Right atrium auricular region (tissue), 2 donors: Measurements from ENCODE around the gene APOBEC2. TPM values are rescaled to one million over a fixed set of nuclear protein-coding genes. Genes with fewer than 3 reads are reported as not detected.
A peak's percentile ranks its signal among the peaks of the same experiment; 100 is the strongest.

Experiments used
- DNase-seq: peaks from one replicate; pipeline ENCODE4 v3.0.0-alpha.2; 2019; ENCODE audit warnings: low spot score
- H3K27ac ChIP-seq, 2 donors: fragments of 200-600 bp; sonication (generic); 1 replicate in 1 of 2; 2 replicates in 1 of 2; pipeline ENCODE4 v1.5.1; 2016 to 2019
- H3K27me3 ChIP-seq, 2 donors: fragments of 200-600 bp; sonication (generic); one replicate each; pipeline versions ENCODE4 v1.5.1 to v1.6.0; 2017 to 2019
- H3K36me3 ChIP-seq: fragments of 200-600 bp; sonication (generic); one replicate; pipeline ENCODE4 v1.5.1; 2016
- H3K4me1 ChIP-seq, 2 donors: fragments of 200-600 bp; sonication (generic); one replicate each; pipeline versions ENCODE4 v1.5.1 to v1.6.0; 2017 to 2019
- H3K4me3 ChIP-seq, 2 donors: fragments of 200-600 bp; sonication (generic); 1 replicate in 1 of 2; 2 replicates in 1 of 2; pipeline ENCODE4 v1.5.1; 2017 to 2019; ENCODE audit warnings: mild to moderate bottlenecking in 1 of 2, moderate library complexity in 1 of 2
- H3K9me3 ChIP-seq, 2 donors: fragments of 200-600 bp; sonication (generic); one replicate each; pipeline ENCODE4 v1.5.1; 2019
- total RNA-seq, 2 donors: library from RNA; depleted of rRNA; stranded (reverse); fragments of >200 nt; gene quantifications; one replicate each; pipeline ENCODE4 v1.1.0, GENCODE V29; 2016
- TF ChIP-seq, protein P1 (sequence below), 2 donors: fragments of 200-600 bp; sonication (generic); IDR thresholded peaks; one replicate each; pipeline ENCODE4 v1.5.1; 2019; ENCODE audit warnings: antibody characterized with exemption in 2 of 2

Gene APOBEC2
- total RNA-seq, 2 donors from 2014 or later, result 130 to 245 TPM

DNA sequence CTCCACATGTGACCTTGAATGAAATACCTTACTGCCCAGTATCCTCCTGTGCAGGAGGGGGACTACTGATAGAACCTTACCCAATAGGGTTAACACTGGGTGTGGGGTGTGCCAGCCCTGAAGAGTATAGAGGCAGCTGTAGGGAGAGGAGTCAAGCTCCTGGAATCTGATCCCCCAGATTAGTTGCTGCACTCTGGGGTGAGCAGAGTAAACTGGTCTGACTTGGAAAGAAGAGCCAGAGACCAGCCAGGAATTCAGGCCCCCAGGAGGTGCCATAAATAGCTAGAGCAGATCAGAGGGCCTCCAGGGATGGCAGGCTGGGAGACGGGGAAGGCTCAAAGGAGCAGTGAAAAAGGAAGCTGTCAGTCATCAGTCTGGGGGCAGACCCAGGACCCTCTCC, 3.5 kb upstream of the APOBEC2 start:
- Histone ChIP-seq H3K9me3 (no peaks in the 10 kb centered on the region), H3K4me3 (no peak overlapping the region), H3K36me3 (no peaks in the 10 kb centered on the region), H3K27ac (peak overlapping the region; percentile 48 to 69), H3K4me1 (peaks cover 0 to 53% of the 10 kb centered on the region in 2 donors), H3K27me3 (no peaks in the 10 kb centered on the region)
- TF ChIP-seq, protein P1, sequence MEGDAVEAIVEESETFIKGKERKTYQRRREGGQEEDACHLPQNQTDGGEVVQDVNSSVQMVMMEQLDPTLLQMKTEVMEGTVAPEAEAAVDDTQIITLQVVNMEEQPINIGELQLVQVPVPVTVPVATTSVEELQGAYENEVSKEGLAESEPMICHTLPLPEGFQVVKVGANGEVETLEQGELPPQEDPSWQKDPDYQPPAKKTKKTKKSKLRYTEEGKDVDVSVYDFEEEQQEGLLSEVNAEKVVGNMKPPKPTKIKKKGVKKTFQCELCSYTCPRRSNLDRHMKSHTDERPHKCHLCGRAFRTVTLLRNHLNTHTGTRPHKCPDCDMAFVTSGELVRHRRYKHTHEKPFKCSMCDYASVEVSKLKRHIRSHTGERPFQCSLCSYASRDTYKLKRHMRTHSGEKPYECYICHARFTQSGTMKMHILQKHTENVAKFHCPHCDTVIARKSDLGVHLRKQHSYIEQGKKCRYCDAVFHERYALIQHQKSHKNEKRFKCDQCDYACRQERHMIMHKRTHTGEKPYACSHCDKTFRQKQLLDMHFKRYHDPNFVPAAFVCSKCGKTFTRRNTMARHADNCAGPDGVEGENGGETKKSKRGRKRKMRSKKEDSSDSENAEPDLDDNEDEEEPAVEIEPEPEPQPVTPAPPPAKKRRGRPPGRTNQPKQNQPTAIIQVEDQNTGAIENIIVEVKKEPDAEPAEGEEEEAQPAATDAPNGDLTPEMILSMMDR (IDR thresholded peaks at IDR 0.05), result no peak
- DNase-seq, result no peak

DNA sequence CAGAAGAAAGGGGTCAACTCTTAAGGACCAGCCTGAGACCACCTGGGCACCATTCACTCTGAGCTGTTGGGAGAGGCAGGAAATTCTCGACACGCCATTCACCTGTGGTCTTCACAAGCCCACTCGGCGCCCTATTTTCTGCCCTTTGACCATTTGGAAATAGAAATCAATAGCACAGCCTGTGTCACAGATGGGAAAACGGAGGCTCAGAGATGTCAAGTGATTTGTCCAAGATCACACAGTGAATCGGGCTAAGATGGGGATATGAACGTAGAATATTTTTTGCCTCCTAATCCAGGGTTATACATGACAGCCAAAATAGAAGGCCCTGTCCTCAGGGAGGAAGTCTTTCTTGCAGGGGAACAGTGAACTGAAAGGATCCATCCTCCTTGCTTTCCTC, 3.0 kb upstream of the APOBEC2 start:
- Histone ChIP-seq H3K4me1 (peaks cover 0 to 53% of the 10 kb centered on the region in 2 donors), H3K9me3 (no peaks in the 10 kb centered on the region), H3K36me3 (no peaks in the 10 kb centered on the region), H3K27me3 (no peaks in the 10 kb centered on the region), H3K4me3 (no peak overlapping the region), H3K27ac (peak overlapping the region; percentile 48 to 69)
- no peak for DNase-seq
- TF ChIP-seq, protein P1 (IDR thresholded peaks at IDR 0.05), result no peak

DNA sequence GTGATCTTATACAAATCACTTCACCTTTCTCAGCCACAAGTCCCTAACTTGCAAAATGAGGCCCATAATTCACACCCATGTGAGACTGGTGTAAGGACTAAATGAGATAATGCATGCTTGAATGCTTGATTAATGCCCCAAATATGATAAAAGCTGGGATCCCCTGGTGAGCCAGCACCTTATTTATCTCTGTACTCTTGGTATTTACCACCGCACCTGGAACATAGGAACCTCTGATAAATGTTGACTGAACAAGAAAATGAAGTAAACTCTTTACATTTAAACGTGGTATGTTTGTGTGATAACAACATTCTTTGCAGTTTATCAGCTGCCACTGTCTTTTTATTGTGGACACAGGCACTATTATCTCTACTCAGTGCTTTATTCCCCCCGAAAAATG, 2.5 kb upstream of the APOBEC2 start:
- Histone ChIP-seq H3K27ac (no peak overlapping the region), H3K9me3 (no peaks in the 10 kb centered on the region), H3K4me3 (no peak overlapping the region), H3K4me1 (peaks cover 0 to 55% of the 10 kb centered on the region in 2 donors), H3K27me3 (no peaks in the 10 kb centered on the region), H3K36me3 (no peaks in the 10 kb centered on the region)
- TF ChIP-seq, protein P1 (IDR thresholded peaks at IDR 0.05), result no peak
- no peak for DNase-seq

DNA sequence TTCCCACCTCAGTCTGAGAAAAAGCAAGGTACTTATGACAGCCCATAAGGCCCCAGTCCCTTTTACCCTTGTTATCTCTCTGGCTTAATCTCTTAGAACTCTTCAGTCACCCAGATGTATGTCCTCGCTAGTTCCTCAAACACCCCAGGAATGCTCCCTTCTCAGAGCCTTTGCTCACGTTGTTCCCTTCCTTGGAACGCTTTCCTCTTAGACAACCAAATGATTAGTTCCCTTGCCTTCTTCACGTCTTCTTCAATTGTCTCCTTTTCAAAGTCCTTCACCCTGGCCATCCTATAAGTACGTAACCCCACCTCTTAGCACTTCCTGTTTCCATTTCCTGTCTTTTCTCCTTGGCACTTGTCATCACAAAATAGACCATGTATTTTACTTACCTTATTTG, 1.1 kb upstream of the APOBEC2 start:
- no peak for DNase-seq
- Histone ChIP-seq H3K4me1 (peaks cover 0 to 69% of the 10 kb centered on the region in 2 donors), H3K9me3 (no peaks in the 10 kb centered on the region), H3K27me3 (no peaks in the 10 kb centered on the region), H3K36me3 (no peaks in the 10 kb centered on the region), H3K4me3 (no peak overlapping the region), H3K27ac (peak overlapping the region; percentile 84 to 94)
- TF ChIP-seq, protein P1 (IDR thresholded peaks at IDR 0.05), result no peak

DNA sequence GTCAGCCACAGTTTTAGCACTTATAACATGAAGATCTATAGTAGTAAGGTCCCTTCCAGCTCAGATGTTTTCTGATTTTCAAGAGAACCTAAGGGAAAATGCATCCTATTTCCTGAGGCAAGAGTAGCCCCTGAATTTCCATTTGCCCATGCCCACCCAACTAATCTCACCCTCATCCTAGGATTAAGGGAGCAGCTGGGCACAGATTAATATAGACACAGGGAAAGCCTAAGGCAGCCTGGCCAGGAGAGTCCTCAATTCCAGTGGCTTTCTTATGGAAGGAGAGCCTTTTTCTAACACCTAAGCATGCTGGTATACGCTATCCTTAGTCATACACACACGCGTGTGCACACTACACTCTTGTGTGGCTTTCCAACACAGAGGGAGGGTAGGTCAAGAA, 1.5 kb downstream of the APOBEC2 start:
- TF ChIP-seq, protein P1 (IDR thresholded peaks at IDR 0.05), result no peak
- peak overlapping the region; percentile 37 to 43 for H3K4me3 ChIP-seq
- H3K4me1 ChIP-seq, result peaks cover 0 to 74% of the 10 kb centered on the region in 2 donors
- no peaks in the 10 kb centered on the region for H3K9me3 ChIP-seq
- no peaks in the 10 kb centered on the region for H3K27me3 ChIP-seq
- no peaks in the 10 kb centered on the region for H3K36me3 ChIP-seq
- H3K27ac ChIP-seq, result peak overlapping the region; percentile 84 to 94
- no peak for DNase-seq

DNA sequence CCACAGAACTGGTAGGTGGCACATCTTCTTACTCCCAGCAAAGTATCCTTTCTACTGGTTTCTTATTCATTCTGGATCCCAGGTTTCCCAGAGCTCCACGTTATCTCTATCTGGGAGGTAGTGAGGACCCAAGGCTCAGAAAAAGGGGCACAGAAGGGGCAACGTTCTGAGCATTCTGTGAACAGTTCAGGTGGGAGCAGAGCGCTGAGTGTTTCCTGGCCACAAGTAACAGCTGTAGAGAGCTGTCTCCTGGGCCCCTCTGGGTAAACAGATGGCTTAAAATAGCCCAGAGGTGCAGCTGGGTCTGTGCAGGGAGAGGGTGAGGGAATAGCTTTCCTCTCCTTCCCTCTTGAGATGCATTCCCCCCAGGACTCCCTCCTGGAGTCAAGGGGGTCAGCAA, 2.1 kb downstream of the APOBEC2 start:
- H3K27me3 ChIP-seq, result no peaks in the 10 kb centered on the region
- H3K9me3 ChIP-seq, result no peaks in the 10 kb centered on the region
- H3K36me3 ChIP-seq, result no peaks in the 10 kb centered on the region
- peak overlapping the region; percentile 84 to 94 for H3K27ac ChIP-seq
- H3K4me3 ChIP-seq, result peak overlapping the region; percentile 37 to 43
- peak; percentile 56 for DNase-seq
- peaks cover 0 to 73% of the 10 kb centered on the region in 2 donors for H3K4me1 ChIP-seq
- TF ChIP-seq, protein P1 (IDR thresholded peaks at IDR 0.05), result no peak
